Neural progenitor cell (in vitro differentiated cells): ENCODE measurements around the gene RAB17. TPM values are rescaled to one million over a fixed set of nuclear protein-coding genes. Genes with fewer than 3 reads are reported as not detected.

Experiments
- DNase-seq: peaks from one replicate; pipeline ENCODE4 v3.0.0-alpha.2; 2016; ENCODE audit warnings: low spot score
- H2AFZ ChIP-seq: fragments of 200-600 bp; sonication (generic); replicated peaks from 2 replicates; pipeline ENCODE4 v1.6.1; 2016; ENCODE audit warnings: antibody characterized with exemption
- H3F3A ChIP-seq: fragments of 200-600 bp; sonication (generic); 2 replicates; pipeline ENCODE4 v1.6.1; 2016; ENCODE audit warnings: antibody characterized with exemption, low read depth
- H3K27ac ChIP-seq: fragments of 200-600 bp; sonication (generic); 2 replicates; pipeline ENCODE4 v1.5.1; 2016; ENCODE audit warnings: mild to moderate bottlenecking
- H3K27me3 ChIP-seq: fragments of 200-600 bp; sonication (generic); 2 replicates; pipeline ENCODE4 v1.6.1; 2016; ENCODE audit warnings: mild to moderate bottlenecking, moderate library complexity
- H3K36me3 ChIP-seq: fragments of 200-600 bp; sonication (generic); 2 replicates; pipeline ENCODE4 v1.5.1; 2016
- H3K4me1 ChIP-seq: fragments of 200-600 bp; sonication (generic); 2 replicates; pipeline ENCODE4 v1.6.1; 2016; ENCODE audit warnings: mixed run types
- H3K4me2 ChIP-seq: fragments of 200-600 bp; sonication (generic); 2 replicates; pipeline ENCODE4 v1.6.1; 2016
- H3K4me3 ChIP-seq: fragments of 200-600 bp; sonication (generic); 2 replicates; pipeline ENCODE4 v1.5.1; 2016
- H3K79me2 ChIP-seq: fragments of 200-600 bp; sonication (generic); 2 replicates; pipeline ENCODE4 v1.6.1; 2016; ENCODE audit warnings: low read depth
- H3K9ac ChIP-seq: fragments of 200-600 bp; sonication (generic); 2 replicates; pipeline ENCODE4 v1.6.1; 2016
- H3K9me3 ChIP-seq: fragments of 200-600 bp; sonication (generic); 2 replicates; pipeline ENCODE4 v1.5.1; 2016; ENCODE audit warnings: low read depth
- H4K20me1 ChIP-seq: fragments of 200-600 bp; sonication (generic); 2 replicates; pipeline ENCODE4 v1.6.1; 2016; ENCODE audit warnings: low read depth
- H3K27ac Mint-ChIP-seq: 3 replicates; pipeline ENCODE4 v1.8.0; 2021; ENCODE audit warnings: mixed read lengths
- H3K27me3 Mint-ChIP-seq: 2 replicates; pipeline ENCODE4 v1.8.0; 2022; ENCODE audit warnings: low read depth, mild to moderate bottlenecking, inconsistent platforms, moderate library complexity, mixed read lengths; ENCODE audit not compliant: insufficient read depth
- H3K36me3 Mint-ChIP-seq: 3 replicates; pipeline ENCODE4 v1.8.0; 2021; ENCODE audit warnings: mixed read lengths
- H3K4me1 Mint-ChIP-seq: 3 replicates; pipeline ENCODE4 v1.8.0; 2021; ENCODE audit warnings: mixed read lengths
- H3K4me3 Mint-ChIP-seq: 3 replicates; pipeline ENCODE4 v1.8.0; 2021; ENCODE audit warnings: mild to moderate bottlenecking, moderate library complexity, mixed read lengths
- H3K9me3 Mint-ChIP-seq: 3 replicates; pipeline ENCODE4 v1.8.0; 2020; ENCODE audit warnings: mixed read lengths
- CTCF ChIP-seq: fragments of 200-600 bp; sonication (generic); IDR thresholded peaks from 2 replicates; pipeline ENCODE4 v1.5.1; 2017; ENCODE audit warnings: antibody characterized with exemption, mild to moderate bottlenecking
- EZH2 ChIP-seq: fragments of 200-600 bp; sonication (generic); IDR thresholded peaks from 2 replicates; pipeline ENCODE4 v1.6.1; 2017; ENCODE audit warnings: antibody characterized with exemption, mild to moderate bottlenecking, moderate library complexity
- EZH2phosphoT487 ChIP-seq: fragments of 200-600 bp; sonication (generic); IDR thresholded peaks from 2 replicates; pipeline ENCODE4 v1.6.1; 2017; ENCODE audit warnings: antibody characterized with exemption
- total RNA-seq: library from RNA; depleted of rRNA; stranded (reverse); fragments of >200 nt; gene quantifications from 2 replicates; pipeline ENCODE4 v1.2.3, GENCODE V29; 2015; ENCODE audit warnings: low replicate concordance

Gene RAB17
- total RNA-seq, 1 donor from 2014 or later, result not detected

- no peaks in the 10 kb centered on the region for H3K27me3 ChIP-seq
- H3K27ac ChIP-seq, result no peak overlapping the region
- Mint-ChIP-seq H3K36me3 (no peaks in the 10 kb centered on the region), H3K27ac (no peak overlapping the region), H3K27me3 (peaks cover 6% of the 10 kb centered on the region), H3K4me1 (peaks cover 9% of the 10 kb centered on the region), H3K9me3 (no peaks in the 10 kb centered on the region), H3K4me3 (no peak overlapping the region)
- no peaks in the 10 kb centered on the region for H3K36me3 ChIP-seq
- H3F3A ChIP-seq, result peaks cover 3% of the 10 kb centered on the region
- H3K9me3 ChIP-seq, result no peaks in the 10 kb centered on the region
- no peak overlapping the region for H3K4me2 ChIP-seq
- H2AFZ ChIP-seq, result no peak overlapping the region
- H4K20me1 ChIP-seq, result peaks cover 2% of the 10 kb centered on the region
- no peak for DNase-seq
- H3K4me3 ChIP-seq, result no peak overlapping the region
- TF ChIP-seq CTCF (no peak), EZH2phosphoT487 (no peak), EZH2 (no peak)
- H3K79me2 ChIP-seq, result no peaks in the 10 kb centered on the region
- no peak overlapping the region for H3K9ac ChIP-seq
- H3K4me1 ChIP-seq, result no peaks in the 10 kb centered on the region
Measured at GRCh38 chr2:237569041-237569440, 21.5 kb downstream of the RAB17 start.

DNA sequence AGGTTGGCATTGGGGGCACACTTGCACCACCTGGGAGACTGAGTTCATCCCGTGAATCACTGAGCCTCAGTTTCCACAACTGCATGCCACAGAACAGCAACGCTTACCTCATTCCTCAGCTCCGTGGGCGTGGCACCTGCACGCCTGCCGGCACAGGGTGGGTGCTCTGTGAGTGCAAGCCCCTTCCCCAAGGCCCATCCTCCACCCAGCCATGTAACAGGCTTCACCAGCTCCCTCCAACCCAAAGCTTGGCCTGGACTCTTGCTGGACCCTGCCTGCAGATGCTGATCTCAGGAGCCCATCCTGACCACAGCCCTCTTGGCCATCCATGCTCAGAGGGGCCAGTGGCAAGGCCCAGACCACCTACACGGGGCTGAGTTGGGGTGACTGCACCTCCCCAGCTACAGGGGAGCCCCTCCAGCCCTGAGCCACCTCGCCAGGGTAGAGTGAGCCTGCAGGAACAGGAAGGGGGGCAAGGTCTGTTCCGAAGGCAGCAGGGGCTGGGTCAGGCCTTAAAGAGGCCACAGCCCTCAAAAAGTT is 22.3 kb downstream of the RAB17 start:
- H3K27ac ChIP-seq, result no peak overlapping the region
- H3F3A ChIP-seq, result peaks cover 3% of the 10 kb centered on the region
- Mint-ChIP-seq H3K27me3 (peaks cover 5% of the 10 kb centered on the region), H3K4me1 (peaks cover 9% of the 10 kb centered on the region), H3K27ac (no peak overlapping the region), H3K4me3 (no peak overlapping the region), H3K36me3 (no peaks in the 10 kb centered on the region), H3K9me3 (no peaks in the 10 kb centered on the region)
- no peak overlapping the region for H3K9ac ChIP-seq
- H4K20me1 ChIP-seq, result peaks cover 4% of the 10 kb centered on the region
- no peak overlapping the region for H2AFZ ChIP-seq
- H3K27me3 ChIP-seq, result no peaks in the 10 kb centered on the region
- no peaks in the 10 kb centered on the region for H3K9me3 ChIP-seq
- H3K4me3 ChIP-seq, result no peak overlapping the region
- no peak for TF ChIP-seq EZH2
- no peak for TF ChIP-seq CTCF
- no peak for TF ChIP-seq EZH2phosphoT487
- no peak overlapping the region for H3K4me2 ChIP-seq
- no peaks in the 10 kb centered on the region for H3K36me3 ChIP-seq
- no peak for DNase-seq
- no peaks in the 10 kb centered on the region for H3K4me1 ChIP-seq
- H3K79me2 ChIP-seq, result no peaks in the 10 kb centered on the region

- Histone ChIP-seq H3K4me2 (no peak overlapping the region), H3K36me3 (no peaks in the 10 kb centered on the region), H3K27ac (no peak overlapping the region), H3F3A (peaks cover 3% of the 10 kb centered on the region), H2AFZ (no peak overlapping the region), H3K4me3 (no peak overlapping the region), H3K4me1 (no peaks in the 10 kb centered on the region), H3K9ac (no peak overlapping the region), H4K20me1 (peaks cover 4% of the 10 kb centered on the region), H3K9me3 (no peaks in the 10 kb centered on the region), H3K79me2 (no peaks in the 10 kb centered on the region), H3K27me3 (no peaks in the 10 kb centered on the region)
- H3K9me3 Mint-ChIP-seq, result no peaks in the 10 kb centered on the region
- peaks cover 9% of the 10 kb centered on the region for H3K4me1 Mint-ChIP-seq
- no peaks in the 10 kb centered on the region for H3K36me3 Mint-ChIP-seq
- H3K27ac Mint-ChIP-seq, result peak overlapping the region; percentile 60
- no peak for DNase-seq
- H3K4me3 Mint-ChIP-seq, result no peak overlapping the region
- TF ChIP-seq EZH2phosphoT487 (no peak), CTCF (no peak), EZH2 (no peak)
- peaks cover 4% of the 10 kb centered on the region for H3K27me3 Mint-ChIP-seq
Measured at GRCh38 chr2:237567276-237568029, 23.1 kb downstream of the RAB17 start.
